Esophagus mucosa (tissue), 1 donor: ENCODE results near the gene ADAMTS17. TPM values are rescaled to one million over a fixed set of nuclear protein-coding genes. Genes with fewer than 3 reads are reported as not detected.

ENCODE experiments used
- ATAC-seq: fragments of 200-7000 bp; cut with Tn5 transposase; one replicate; pipeline ENCODE4 v1.9.1; 2020
- total RNA-seq: library from RNA; stranded (reverse); gene quantifications from one replicate; pipeline ENCODE4 v1.2.4, GENCODE V29; 2023
- donor health status: DM: yes; HTN: yes; CAD: no.

The ADAMTS17 gene
- total RNA-seq, 1 donor from 2014 or later, result 4.0 TPM

DNA sequence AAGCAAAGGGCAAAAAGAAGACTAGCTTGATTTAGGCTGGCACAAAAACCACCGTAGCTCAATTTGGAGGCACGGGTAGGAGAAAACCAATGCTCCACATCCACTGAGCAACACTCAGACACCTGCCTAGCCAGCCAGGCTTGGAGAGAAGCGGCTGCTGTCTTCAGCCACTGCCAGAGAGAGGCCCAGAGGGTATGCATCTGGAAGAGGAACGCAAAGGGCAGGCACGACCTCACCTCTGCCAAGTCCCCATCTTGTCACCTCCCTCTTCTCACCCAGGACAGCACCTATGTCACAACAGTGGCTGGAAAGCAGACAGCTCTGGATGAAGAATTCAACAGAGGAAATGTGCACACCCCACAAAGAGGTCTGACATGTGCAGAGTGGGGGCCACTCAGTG lies 93.5 kb downstream of the ADAMTS17 start:
- no peak for ATAC-seq

- ATAC-seq, result peak; percentile 84
Observed at GRCh38 chr15:100247228-100248225, 94.2 kb downstream of the ADAMTS17 start.

- no peak for ATAC-seq
Observed at GRCh38 chr15:100245855-100246254, 95.9 kb downstream of the ADAMTS17 start.

DNA sequence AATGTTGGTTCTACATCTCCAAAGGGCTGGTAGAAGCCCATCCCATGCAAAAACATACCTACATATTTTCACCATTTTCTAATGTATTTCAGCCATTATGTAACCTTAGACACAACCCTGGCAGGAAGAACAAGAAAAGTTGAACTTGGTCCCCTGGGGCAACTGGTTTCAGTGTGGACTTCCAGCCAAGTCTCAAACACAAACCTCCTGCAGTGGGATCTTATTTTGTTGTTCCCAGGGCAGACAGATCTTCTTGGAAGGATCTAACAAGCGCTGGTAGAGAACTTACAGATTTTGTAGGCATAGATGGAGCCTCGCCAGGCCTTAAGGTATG lies 96.3 kb downstream of the ADAMTS17 start:
- ATAC-seq, result no peak

DNA sequence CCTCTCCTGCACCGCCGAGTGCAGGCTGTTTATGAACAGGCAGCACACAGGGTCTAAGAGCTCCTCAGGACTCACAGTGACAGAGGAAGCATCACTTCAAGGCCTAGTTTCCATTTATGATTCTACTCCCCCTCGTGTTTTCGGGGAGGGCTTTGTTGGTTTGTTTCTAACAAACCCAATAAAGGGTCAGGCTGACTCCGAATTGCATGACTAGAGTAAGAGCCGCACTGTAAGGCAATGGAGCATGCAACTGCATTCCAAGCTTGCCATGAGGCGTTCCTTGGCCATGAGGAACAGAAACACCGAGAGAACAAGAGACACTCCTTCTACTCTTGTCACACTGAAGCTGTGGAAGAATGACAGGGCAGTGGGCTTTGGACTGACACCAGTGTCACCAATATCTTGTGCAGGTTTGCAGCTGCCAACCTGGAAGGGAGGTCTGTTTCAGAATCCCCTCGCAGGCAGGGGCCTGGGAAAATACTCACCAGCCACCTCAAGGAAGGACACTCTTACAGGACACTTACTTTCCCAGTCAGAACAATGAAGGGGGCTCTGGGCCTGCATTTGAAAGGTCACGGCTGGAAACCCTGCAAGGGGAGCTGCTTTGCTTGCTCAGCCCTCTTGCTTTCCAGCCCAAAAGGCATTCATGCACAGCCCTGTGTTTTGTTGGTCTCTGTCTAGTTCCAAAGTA lies 96.8 kb downstream of the ADAMTS17 start:
- ATAC-seq, result no peak

- ATAC-seq, result peak; percentile 53
Observed at GRCh38 chr15:100242989-100243388, 98.8 kb downstream of the ADAMTS17 start.

DNA sequence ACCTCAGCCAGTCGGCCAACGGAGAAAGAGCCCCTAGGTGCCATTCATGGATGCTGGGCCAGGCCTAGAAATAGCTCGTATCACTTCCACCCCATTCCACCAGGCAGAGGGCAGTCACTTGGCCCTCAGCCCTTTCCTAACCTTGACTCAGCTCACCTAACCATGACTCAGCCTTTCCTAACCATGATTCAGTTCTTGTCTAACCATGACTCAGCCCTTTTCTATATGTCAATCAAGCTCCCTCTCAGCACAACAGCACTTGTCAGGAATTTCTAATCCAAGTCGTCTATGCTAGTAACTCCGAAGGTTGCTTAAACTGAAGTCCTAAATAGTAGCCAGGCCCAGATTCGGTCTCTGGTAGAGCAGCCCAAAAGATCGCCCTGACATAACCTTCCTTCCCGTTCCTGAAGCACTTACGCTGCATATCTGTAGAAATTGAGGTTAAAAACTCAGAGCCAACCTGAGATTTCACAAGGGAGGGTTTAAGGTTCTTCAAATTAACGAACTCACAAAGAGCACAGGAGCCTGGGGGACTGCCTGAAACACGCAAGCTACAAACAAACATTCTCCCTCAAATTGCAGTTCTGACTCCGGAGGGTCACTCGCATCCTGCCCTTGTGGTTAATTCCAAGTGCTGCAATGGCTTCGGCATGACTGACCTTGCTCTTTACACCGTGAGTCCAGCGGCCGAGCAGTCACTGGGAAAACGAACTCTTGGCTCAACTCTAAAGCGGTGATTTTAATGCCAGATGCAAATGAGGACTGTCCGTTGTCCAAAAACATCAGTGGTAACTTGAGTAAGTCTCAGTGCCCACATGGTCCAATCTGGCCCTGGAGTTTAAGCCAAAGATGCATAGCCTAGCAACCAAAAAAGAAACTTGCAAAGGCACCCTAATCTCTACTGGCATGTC lies 99.9 kb downstream of the ADAMTS17 start:
- peak; percentile 83 for ATAC-seq

- ATAC-seq, result no peak
Observed at GRCh38 chr15:100236981-100237720, 104.6 kb downstream of the ADAMTS17 start.

DNA sequence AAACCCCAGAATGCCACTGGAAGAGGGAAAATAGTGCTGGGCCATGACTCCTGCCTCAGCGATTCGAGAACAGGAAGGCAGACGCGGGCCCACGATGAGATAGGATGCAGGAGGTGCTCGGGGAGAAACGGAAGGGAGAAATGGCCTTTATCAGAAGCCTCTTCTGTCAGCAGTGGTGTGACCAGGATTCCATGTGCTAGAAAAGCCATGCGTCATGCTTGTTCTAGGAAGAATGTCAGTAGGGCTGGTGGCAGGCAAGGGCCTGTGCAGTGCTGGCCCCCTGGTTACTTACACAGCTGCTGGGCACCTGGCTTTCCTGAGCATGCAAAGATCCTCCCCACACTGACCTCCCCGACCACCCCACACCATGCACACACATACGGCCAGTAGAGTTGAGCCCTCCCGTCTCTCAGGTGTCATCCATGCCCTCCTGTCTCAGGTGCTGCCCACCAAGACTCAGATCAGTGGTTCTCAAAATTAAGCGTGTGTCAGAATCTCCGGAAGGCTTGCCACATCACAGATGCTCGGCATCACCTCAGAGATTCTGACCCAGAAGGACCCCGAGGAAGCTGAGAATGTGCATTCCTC lies 106.7 kb downstream of the ADAMTS17 start:
- ATAC-seq, result no peak

DNA sequence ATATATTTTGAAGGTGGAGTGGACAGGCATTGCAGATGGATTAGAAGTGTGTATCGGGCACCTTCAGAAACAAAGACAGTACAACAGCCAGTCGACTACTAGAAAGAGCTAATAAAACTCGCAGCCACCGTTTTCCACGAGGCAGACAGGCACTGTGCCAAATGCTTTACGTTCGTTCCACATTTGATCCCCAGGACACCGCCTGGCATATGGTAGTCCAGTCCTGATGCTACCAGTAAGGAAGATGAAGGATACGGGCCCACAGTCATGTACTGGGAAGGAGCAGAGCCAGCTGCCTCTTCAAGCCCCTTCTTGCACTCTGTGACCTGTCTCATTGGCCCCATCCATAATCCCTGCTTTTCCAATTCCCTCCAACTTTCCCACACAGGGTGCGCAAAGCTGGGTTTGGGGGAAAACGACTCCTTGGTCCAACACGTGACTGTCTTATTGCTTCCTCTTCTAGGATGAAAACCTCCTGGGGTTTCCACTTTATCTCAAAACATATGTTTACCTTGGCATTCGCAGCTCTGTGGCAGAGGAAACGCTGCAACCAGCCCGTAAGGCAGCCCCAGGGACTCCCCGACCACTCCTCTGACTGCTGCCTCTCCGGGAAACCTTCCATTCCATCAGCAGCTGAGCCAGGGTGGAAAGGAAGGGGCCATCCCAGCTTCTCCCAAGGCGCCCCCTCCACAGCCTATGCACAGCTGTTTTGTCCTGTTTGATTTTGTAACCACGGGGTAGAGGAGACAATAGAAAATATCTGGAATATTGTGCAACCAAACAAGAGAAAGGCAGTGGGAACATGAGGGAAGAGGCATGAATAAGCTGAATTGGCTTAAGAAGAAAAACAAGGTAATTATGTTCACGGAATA lies 107.4 kb downstream of the ADAMTS17 start:
- no peak for ATAC-seq

DNA sequence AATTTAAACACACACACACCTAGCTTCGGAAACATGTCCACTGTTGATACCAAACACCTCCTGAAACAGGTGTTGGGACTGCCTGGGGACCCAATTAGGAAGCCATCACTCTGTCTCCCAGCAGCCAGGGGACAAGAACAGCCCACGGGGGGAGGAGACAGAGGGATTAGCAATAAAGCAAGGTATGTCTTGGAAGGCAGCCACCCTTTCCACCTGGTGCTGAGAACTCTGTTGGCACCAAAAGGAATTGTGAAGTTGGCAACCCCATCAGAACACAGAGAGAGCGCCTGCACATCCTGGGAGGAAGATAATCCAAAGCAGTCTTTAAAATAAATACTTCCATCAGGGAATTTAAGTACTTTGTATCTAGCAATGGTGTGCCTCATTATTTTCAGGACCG lies 111.0 kb downstream of the ADAMTS17 start:
- ATAC-seq, result no peak

DNA sequence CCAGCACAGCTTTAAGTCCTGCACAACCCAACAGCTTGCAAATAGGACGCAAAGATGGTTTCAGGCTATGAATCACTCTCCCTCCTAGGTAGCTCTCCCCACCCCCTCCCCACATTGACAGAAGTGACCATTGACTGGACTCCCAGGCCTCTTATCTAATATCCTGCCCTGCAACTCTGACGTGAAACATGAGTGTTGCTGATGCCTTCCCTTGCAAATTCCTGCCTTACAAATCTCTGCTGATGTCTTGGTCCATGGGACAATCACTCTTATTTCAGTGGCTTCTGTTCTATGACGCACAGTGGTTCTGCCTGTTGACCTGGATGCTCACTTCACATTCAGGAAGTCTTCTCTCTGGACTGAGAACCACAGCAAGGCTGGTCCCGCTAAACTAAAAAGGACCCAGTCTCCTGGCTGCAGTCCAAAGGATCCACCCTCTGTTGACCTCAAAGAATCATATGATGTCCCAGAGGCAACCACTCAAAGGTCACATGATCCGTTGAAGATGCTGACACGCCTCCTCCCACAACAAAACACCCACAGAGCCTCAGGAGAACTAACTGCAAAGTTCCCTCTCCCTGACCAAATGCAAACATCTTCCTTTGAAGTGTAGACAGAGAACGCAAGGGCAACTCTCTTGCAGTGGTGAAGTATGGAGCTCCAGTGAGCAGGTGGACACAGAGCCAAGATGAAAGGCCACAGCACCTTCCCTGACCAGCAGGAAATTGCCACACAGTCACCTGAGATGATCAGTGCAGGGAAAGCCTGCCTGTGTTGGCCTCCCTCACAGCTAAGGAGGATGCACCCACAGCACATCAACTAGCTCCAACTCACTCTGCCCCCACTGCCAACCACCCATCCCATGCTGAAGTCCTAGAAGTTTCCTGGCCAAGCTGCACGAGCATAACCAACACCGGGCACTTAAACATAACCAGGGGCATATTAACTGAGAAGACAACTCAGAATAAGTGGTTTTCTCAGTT lies 112.3 kb downstream of the ADAMTS17 start:
- no peak for ATAC-seq

DNA sequence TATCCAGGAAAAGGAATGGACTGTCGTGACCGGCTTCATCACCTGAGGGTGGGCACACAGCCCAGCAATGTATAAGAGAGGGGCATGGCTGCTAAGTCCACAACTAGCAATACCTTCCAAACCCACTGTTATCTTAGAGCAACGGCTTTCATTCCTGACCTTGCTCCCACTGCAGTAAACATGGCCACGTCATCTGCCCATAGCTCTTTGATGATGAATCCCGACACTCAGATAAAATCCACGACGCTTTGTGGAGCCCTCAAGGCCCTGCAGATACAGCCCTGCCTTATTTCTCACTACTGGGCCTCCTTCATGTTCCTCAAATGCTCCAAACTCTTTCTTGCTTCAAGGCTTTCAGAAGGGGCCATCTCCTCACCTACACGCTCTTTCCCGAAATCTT lies 114.0 kb downstream of the ADAMTS17 start:
- no peak for ATAC-seq

GRCh38 chr15:100226107-100226506 lies 115.7 kb downstream of the ADAMTS17 start:
- no peak for ATAC-seq

DNA sequence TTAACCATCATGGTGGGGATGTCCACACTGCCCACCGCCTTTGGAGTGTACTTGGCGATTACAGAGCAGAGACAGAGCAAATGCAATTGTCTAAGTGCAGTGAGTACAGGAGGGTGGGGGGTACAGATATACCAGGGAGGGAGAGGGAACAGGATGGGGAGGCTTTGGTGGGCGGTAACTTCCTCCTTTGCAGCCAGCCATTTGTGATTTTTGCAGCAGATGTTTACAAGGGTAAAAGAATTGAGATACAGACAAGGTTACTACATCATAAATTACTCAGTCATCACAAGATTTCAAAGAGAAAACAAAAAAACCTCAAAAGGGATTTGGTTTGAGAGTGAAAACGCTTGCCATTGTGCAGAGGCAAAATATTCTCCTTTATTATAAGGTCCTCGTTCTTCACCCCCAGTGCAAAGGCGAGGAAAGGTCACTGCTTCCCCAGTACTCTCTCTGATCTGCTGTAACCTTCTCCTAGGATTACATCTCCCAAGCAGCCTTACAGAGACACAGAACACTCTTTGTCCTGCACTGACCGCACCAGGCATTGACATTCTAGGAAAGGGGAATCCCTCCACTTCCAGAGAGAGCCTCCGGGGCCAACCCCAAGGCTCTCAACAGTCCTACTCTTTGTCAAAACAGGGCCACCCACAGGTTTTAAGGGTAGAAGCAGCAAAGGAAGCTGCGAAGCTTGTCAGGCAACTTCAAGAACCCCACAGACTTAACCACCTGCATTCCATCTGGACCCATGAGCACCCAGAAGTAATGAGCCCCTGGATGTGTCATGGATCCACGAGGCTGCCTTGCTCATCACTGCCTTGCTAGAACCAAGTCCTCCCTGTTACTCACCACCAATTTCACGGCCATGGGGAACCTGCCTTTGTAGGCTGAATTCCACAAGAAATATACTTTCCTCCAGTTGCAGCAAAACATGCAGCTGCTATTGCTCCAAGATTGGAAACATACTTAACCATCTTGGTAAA lies 117.3 kb downstream of the ADAMTS17 start:
- peak; percentile 78 for ATAC-seq

DNA sequence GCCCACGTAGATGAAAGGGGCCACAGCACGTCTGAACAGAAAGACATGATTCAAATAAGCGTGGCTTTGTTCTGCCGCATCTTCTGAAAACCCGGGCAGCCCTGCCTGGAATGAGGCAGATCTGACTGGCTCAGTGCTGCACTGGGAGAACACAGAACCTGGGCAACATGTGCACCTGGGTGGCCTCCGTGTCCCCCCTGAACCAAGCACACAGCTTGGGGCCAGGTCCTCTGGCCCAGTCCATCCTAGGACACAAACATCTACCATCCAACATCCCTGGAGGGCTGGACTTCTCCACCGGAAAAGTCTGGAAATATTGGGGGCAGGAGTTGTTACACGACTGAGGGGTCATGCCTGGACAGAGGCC lies 119.4 kb downstream of the ADAMTS17 start:
- no peak for ATAC-seq

DNA sequence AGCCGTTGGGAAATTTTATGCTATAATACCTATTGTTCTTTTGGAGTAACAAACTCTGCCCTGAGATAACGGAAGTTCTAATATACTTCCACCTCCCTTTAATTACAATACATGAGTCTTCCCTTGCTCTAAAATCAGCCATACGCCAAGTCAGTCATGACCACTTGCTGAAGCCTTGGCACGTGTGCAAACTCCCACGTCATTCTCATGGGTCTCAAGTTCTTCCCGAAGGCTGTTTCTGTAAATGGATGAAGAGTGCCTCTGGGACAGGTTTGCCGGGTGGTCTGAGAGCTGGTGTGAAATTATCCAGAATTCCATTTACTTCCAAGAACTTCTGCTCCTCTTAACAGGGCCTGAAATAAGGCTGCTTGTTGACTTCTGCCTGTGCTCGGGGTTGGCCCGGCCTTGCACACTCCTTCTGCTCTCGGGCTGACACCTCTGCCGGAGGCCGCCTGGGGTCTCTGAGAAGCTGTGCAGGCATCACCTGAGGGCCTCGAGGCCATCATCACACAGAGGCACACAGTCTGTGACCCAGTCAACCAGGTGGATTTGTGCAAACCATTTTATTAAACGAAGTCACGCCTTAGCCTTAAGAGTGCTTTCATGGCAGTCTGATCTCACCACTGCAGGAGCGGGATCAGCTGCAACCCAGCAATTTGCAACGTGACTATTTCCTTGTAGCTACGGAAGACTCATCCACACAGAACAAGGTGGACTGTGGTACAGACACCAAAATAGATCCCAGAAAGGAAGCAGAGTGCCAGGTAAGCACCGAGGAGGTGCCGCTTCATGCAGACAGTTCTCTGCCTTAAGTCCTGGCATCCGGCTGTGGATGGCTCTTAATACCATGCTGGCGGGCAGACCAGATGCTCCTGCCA lies 120.1 kb downstream of the ADAMTS17 start:
- peak; percentile 90 for ATAC-seq
